ENCODE data around the gene NFYC. TPM values are rescaled to one million over a fixed set of nuclear protein-coding genes. Genes with fewer than 3 reads are reported as not detected.

NFYC gene
- total RNA-seq, 1 donor: 24.2 TPM

DNA sequence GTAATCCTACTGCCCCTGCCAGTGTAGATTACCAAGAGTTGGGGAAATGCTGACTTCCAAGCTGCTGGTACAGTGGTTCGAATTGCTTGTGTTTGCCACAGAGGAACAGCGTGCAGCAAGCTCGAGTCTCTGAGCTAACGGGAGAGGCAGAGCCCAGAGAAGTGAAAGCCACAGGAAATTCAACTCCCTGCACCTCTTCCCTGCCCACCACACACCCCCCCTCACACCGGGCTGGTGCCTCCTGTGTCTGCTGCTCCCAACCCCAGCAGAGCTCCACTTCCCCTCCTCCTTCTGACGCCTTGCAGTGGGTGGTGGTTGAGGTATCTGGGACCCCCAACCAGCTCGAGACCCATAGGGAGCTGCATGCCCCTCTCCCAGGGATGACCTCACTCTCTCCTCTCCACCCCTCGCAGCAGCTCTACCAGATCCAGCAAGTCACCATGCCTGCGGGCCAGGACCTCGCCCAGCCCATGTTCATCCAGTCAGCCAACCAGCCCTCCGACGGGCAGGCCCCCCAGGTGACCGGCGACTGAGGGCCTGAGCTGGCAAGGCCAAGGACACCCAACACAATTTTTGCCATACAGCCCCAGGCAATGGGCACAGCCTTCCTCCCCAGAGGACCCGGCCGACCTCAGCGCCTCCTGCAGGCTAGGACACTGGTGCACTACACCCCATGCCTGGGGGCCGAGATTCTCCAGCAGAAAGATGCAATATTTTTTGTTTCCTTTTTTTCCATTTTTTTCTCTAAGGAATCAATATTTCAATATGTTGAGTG lies 79.0 kb downstream of the NFYC start:
- Histone ChIP-seq H3K9me3 (ENCODE audit: low read depth, low read length) (no peaks in the 10 kb centered on the region), H3K4me3 (ENCODE audit: insufficient read depth, low read length) (no peak overlapping the region), H2AFZ (ENCODE audit: low read length) (no peak overlapping the region), H3K27ac (ENCODE audit: low read depth, low read length) (no peak overlapping the region), H3K36me3 (ENCODE audit: insufficient read depth, low read length) (peaks cover 33% of the 10 kb centered on the region), H3K4me1 (ENCODE audit: insufficient read depth, low read length) (no peaks in the 10 kb centered on the region), H3K4me2 (ENCODE audit: insufficient read depth, low read length) (no peak overlapping the region), H3K79me2 (ENCODE audit: insufficient read depth, low read length) (no peaks in the 10 kb centered on the region), H4K20me1 (ENCODE audit: insufficient read depth, low read length) (peaks cover 2% of the 10 kb centered on the region), H3K27me3 (ENCODE audit: insufficient read depth, low read length) (no peaks in the 10 kb centered on the region)
- TF ChIP-seq, protein P1, sequence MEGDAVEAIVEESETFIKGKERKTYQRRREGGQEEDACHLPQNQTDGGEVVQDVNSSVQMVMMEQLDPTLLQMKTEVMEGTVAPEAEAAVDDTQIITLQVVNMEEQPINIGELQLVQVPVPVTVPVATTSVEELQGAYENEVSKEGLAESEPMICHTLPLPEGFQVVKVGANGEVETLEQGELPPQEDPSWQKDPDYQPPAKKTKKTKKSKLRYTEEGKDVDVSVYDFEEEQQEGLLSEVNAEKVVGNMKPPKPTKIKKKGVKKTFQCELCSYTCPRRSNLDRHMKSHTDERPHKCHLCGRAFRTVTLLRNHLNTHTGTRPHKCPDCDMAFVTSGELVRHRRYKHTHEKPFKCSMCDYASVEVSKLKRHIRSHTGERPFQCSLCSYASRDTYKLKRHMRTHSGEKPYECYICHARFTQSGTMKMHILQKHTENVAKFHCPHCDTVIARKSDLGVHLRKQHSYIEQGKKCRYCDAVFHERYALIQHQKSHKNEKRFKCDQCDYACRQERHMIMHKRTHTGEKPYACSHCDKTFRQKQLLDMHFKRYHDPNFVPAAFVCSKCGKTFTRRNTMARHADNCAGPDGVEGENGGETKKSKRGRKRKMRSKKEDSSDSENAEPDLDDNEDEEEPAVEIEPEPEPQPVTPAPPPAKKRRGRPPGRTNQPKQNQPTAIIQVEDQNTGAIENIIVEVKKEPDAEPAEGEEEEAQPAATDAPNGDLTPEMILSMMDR (IDR thresholded peaks at IDR 0.05; ENCODE audit: extremely low read depth, low read depth, low read length): no peak
- peak; percentile 13 for DNase-seq (ENCODE audit: insufficient read length, low spot score, missing footprints)

DNA sequence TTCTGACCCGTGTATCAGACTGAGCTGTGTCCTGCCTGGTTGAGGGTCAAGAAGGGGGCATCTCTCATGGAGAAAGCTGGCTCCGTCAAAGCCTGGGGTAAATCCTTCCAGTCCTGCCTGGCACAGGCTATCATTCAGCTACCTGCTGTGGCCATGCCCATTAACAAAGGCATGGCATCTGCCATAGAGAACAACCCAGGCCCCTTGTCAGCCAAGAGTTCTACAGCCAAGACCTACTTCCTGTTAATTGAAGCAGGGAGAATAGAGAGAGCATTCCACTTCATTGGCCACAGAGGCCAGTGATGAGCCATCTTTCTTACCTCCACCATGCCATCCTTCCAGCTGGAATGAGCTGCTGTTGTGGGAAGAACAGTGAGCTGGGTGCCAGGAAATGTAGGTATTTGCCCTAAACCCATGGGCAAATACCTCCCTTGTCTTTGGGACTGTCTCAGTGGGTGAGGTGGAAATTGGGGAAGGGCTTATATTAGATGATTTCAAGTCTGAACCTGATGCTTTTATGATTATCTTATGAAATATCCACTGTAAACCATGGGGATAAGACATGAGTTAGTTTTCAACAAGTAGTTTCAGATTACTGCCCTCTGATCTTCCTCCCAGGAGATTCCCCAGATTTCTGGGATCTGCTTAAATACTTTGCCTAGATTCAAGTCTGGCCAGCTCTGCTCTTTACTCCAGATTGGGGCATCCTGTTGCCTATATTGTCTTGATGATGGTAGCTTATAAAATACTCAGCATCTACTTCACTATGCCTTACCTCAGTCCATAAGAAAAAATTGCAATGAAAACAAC lies 80.8 kb downstream of the NFYC start:
- H3K36me3 ChIP-seq (ENCODE audit: insufficient read depth, low read length): peaks cover 17% of the 10 kb centered on the region
- no peaks in the 10 kb centered on the region for H3K27me3 ChIP-seq (ENCODE audit: insufficient read depth, low read length)
- no peak overlapping the region for H3K4me2 ChIP-seq (ENCODE audit: insufficient read depth, low read length)
- DNase-seq (ENCODE audit: insufficient read length, low spot score, missing footprints): peak; percentile 56
- H3K79me2 ChIP-seq (ENCODE audit: insufficient read depth, low read length): no peaks in the 10 kb centered on the region
- no peak overlapping the region for H2AFZ ChIP-seq (ENCODE audit: low read length)
- no peaks in the 10 kb centered on the region for H3K9me3 ChIP-seq (ENCODE audit: low read depth, low read length)
- no peaks in the 10 kb centered on the region for H4K20me1 ChIP-seq (ENCODE audit: insufficient read depth, low read length)
- H3K4me1 ChIP-seq (ENCODE audit: insufficient read depth, low read length): no peaks in the 10 kb centered on the region
- no peak overlapping the region for H3K27ac ChIP-seq (ENCODE audit: low read depth, low read length)
- H3K4me3 ChIP-seq (ENCODE audit: insufficient read depth, low read length): no peak overlapping the region
- TF ChIP-seq, protein P1 (IDR thresholded peaks at IDR 0.05; ENCODE audit: extremely low read depth, low read depth, low read length): no peak

DNA sequence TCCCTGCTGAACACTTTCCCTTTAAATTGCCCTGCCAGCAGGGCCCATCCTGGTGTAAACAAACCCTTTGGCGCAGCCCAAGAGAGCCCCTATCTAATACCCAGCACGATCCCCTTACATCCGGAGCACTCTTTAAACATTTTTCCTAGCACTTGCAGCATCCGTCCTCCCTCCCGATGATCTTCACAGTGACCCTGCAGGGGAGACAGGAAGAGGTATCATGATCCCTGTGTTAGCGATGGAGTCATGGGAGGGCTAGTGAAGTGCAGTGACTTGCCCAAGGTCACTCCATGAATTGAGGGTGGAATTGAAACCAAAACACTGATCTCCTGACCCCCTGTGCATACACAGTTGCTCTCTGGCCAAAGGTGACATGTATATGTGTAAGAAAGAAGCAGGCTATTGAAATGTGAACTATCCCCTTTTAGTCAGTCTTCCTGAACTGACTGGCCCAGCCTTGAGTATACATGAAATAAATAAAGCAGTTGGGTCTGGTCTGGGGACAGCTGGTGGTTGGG lies 82.3 kb downstream of the NFYC start:
- Histone ChIP-seq H3K79me2 (ENCODE audit: insufficient read depth, low read length) (no peaks in the 10 kb centered on the region), H2AFZ (ENCODE audit: low read length) (no peak overlapping the region), H3K4me2 (ENCODE audit: insufficient read depth, low read length) (no peak overlapping the region), H3K4me3 (ENCODE audit: insufficient read depth, low read length) (no peak overlapping the region), H3K9me3 (ENCODE audit: low read depth, low read length) (no peaks in the 10 kb centered on the region), H3K36me3 (ENCODE audit: insufficient read depth, low read length) (peaks cover 9% of the 10 kb centered on the region), H3K27me3 (ENCODE audit: insufficient read depth, low read length) (no peaks in the 10 kb centered on the region), H4K20me1 (ENCODE audit: insufficient read depth, low read length) (no peaks in the 10 kb centered on the region), H3K27ac (ENCODE audit: low read depth, low read length) (no peak overlapping the region), H3K4me1 (ENCODE audit: insufficient read depth, low read length) (no peaks in the 10 kb centered on the region)
- TF ChIP-seq, protein P1 (IDR thresholded peaks at IDR 0.05; ENCODE audit: extremely low read depth, low read depth, low read length): no peak
- DNase-seq (ENCODE audit: insufficient read length, low spot score, missing footprints): no peak
